ENCODE data around the gene PIGB. TPM values are rescaled to one million over a fixed set of nuclear protein-coding genes. Genes with fewer than 3 reads are reported as not detected.

The PIGB gene
- polyA plus RNA-seq, 1 donor (not counting 4 experiments of a cell fraction or from before 2014, with no cell fraction given) = 29.1 TPM

GRCh38 chr15:55337160-55337559 is 18.1 kb downstream of the PIGB start:
- H2AFZ ChIP-seq (ENCODE audit: control insufficient read depth, low read length) = no peak overlapping the region
- peaks cover 3% of the 10 kb centered on the region in 2 experiments for H3K36me3 ChIP-seq (ENCODE audit: control insufficient read depth in 2 of 2, extremely low read depth in 1 of 2, insufficient read depth in 2 of 2, low read length in 2 of 2)
- no peak overlapping the region for H3K4me3 ChIP-seq (ENCODE audit: control insufficient read depth in 2 of 3, extremely low read depth in 1 of 3, insufficient read depth in 2 of 3, low read depth in 1 of 3, low read length in 3 of 3)
- no peaks in the 10 kb centered on the region for H3K79me2 ChIP-seq (ENCODE audit: control insufficient read depth, insufficient read depth, low read length)
- no peak overlapping the region for H3K9ac ChIP-seq (ENCODE audit: control insufficient read depth, extremely low read depth, insufficient read depth, low read length)
- no peaks in the 10 kb centered on the region for H3K27me3 ChIP-seq (ENCODE audit: control insufficient read depth, extremely low read depth, insufficient read depth, low read length)
- no peaks in the 10 kb centered on the region for H3K9me3 ChIP-seq (ENCODE audit: control insufficient read depth, low read depth, low read length)
- no peaks in the 10 kb centered on the region for H3K9me1 ChIP-seq (ENCODE audit: control insufficient read depth, extremely low read depth, insufficient read depth, low read length)
- no peak for FAIRE-seq
- no peak overlapping the region for H3K4me2 ChIP-seq (ENCODE audit: control insufficient read depth, extremely low read depth, insufficient read depth, low read depth, low read length)
- no peaks in the 10 kb centered on the region for H4K20me1 ChIP-seq (ENCODE audit: control insufficient read depth, extremely low read depth, insufficient read depth, low read length)
- no peak for TF ChIP-seq CTCF (optimal IDR thresholded peaks at IDR 0.05 in 1 of 3, IDR thresholded peaks at IDR 0.05 in 1 of 3, conservative IDR thresholded peaks at IDR 0.05 in 1 of 3; ENCODE audit: extremely low read depth in 1 of 3, insufficient read depth in 2 of 3, low read length in 3 of 3)
- no peak for TF ChIP-seq EZH2 (IDR thresholded peaks at IDR 0.05; ENCODE audit: low read length)
- DNase-seq (ENCODE audit: low read depth, low spot score) = no peak
- H3K4me1 ChIP-seq (ENCODE audit: control insufficient read depth, extremely low read depth, insufficient read depth, low read length) = no peaks in the 10 kb centered on the region
- H3K27ac ChIP-seq (ENCODE audit: control insufficient read depth, insufficient read depth, low read length) = no peak overlapping the region
- dilution Hi-C loops (cut with MboI; ENCODE audit: extremely low pct_ligation_motif_present, low sequenced_read_pairs) = no loop called here

GRCh38 chr15:55343168-55343567 is 24.1 kb downstream of the PIGB start:
- Histone ChIP-seq H3K9ac (ENCODE audit: control insufficient read depth, extremely low read depth, insufficient read depth, low read length) (no peak overlapping the region), H3K79me2 (ENCODE audit: control insufficient read depth, insufficient read depth, low read length) (no peaks in the 10 kb centered on the region), H3K36me3 (ENCODE audit: control insufficient read depth in 2 of 2, extremely low read depth in 1 of 2, insufficient read depth in 2 of 2, low read length in 2 of 2) (peaks cover 3% of the 10 kb centered on the region in 2 experiments), H3K27me3 (ENCODE audit: control insufficient read depth, extremely low read depth, insufficient read depth, low read length) (no peaks in the 10 kb centered on the region), H3K4me1 (ENCODE audit: control insufficient read depth, extremely low read depth, insufficient read depth, low read length) (peaks cover 11% of the 10 kb centered on the region), H3K4me3 (ENCODE audit: control insufficient read depth in 2 of 3, extremely low read depth in 1 of 3, insufficient read depth in 2 of 3, low read depth in 1 of 3, low read length in 3 of 3) (no peak overlapping the region), H3K9me3 (ENCODE audit: control insufficient read depth, low read depth, low read length) (no peaks in the 10 kb centered on the region), H2AFZ (ENCODE audit: control insufficient read depth, low read length) (no peak overlapping the region), H4K20me1 (ENCODE audit: control insufficient read depth, extremely low read depth, insufficient read depth, low read length) (no peaks in the 10 kb centered on the region), H3K27ac (ENCODE audit: control insufficient read depth, insufficient read depth, low read length) (no peak overlapping the region), H3K9me1 (ENCODE audit: control insufficient read depth, extremely low read depth, insufficient read depth, low read length) (no peaks in the 10 kb centered on the region), H3K4me2 (ENCODE audit: control insufficient read depth, extremely low read depth, insufficient read depth, low read depth, low read length) (no peak overlapping the region)
- FAIRE-seq = no peak
- DNase-seq (ENCODE audit: low read depth, low spot score) = no peak
- dilution Hi-C loops (cut with MboI; ENCODE audit: extremely low pct_ligation_motif_present, low sequenced_read_pairs) = no loop called here
- no peak for TF ChIP-seq EZH2 (IDR thresholded peaks at IDR 0.05; ENCODE audit: low read length)
- TF ChIP-seq CTCF (optimal IDR thresholded peaks at IDR 0.05 in 1 of 3, IDR thresholded peaks at IDR 0.05 in 1 of 3, conservative IDR thresholded peaks at IDR 0.05 in 1 of 3; ENCODE audit: extremely low read depth in 1 of 3, insufficient read depth in 2 of 3, low read length in 3 of 3) = no peak
